ENCODE results near the gene DFFB. TPM values are rescaled to one million over a fixed set of nuclear protein-coding genes. Genes with fewer than 3 reads are reported as not detected.

DFFB gene
- total RNA-seq, 2 donors from 2014 or later, result 4.5 to 10.7 TPM

DNA sequence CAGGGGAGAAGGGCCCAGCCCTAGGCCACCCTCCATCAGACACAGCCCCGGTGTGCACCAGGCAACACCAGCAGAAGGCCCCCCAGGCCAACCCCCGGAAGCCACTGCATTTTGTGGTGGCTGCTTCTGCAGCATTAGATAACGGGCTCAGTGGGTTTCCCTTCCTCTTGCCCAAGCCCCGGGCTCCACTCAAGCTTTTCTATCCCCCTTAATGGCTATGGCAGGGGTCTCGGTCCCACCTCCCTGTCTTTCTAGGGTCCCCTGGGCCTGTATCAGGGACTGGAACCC lies 23.9 kb downstream of the DFFB start:
- intact Hi-C loops (cut with DNase I), result no loop called here
- no peaks in the 10 kb centered on the region for H3K4me1 ChIP-seq
- peaks cover 4% of the 10 kb centered on the region for H3K36me3 ChIP-seq
- no peak overlapping the region for H3K27ac ChIP-seq
- no peak overlapping the region for H3K9ac ChIP-seq (ENCODE audit: low read depth in 2 of 2, low read length in 2 of 2)
- H3K9me3 ChIP-seq, result no peaks in the 10 kb centered on the region
- no peak for TF ChIP-seq CTCF (IDR thresholded peaks at IDR 0.05)
- no peaks in the 10 kb centered on the region for H3K27me3 ChIP-seq
- DNase-seq, result no peak
- H3K4me3 ChIP-seq, result no peak overlapping the region

DNA sequence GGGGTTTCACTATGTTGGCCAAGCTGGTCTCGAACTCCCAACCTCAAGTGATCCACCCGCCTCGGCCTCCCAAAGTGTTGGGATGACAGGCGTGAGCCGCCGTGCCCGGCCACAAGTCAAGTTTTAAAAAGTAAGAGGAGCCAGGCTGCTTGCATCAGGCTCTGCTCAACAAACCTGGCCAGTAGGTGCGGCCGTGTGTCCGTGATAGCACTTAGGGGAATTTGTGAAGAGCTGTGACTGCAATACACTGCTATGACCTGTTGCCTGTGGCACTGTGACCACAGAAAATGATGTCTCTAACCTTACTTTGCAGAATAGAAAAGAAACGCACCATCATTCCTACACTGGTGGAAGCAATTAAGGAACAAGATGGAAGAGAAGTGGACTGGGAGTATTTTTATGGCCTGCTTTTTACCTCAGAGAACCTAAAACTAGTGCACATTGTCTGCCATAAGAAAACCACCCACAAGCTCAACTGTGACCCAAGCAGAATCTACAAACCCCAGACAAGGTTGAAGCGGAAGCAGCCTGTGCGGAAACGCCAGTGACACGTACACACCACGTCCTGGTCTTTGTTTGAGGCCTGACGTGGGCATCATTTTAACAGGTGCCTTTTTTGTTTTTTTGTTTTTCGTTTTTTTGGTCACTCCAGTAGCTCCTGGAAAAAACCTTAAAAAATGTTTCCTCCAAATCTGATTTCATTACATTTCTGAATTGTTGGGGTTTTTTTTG lies 26.1 kb downstream of the DFFB start:
- no peaks in the 10 kb centered on the region for H3K4me1 ChIP-seq
- H3K4me3 ChIP-seq, result no peak overlapping the region
- no peak for TF ChIP-seq CTCF (IDR thresholded peaks at IDR 0.05)
- H3K9ac ChIP-seq (ENCODE audit: low read depth in 2 of 2, low read length in 2 of 2), result no peak overlapping the region
- intact Hi-C loops (cut with DNase I), result no loop called here
- peaks cover 5% of the 10 kb centered on the region for H3K36me3 ChIP-seq
- H3K27me3 ChIP-seq, result no peaks in the 10 kb centered on the region
- no peak for DNase-seq
- H3K9me3 ChIP-seq, result no peaks in the 10 kb centered on the region
- no peak overlapping the region for H3K27ac ChIP-seq

GRCh38 chr1:3884966-3885365 lies 27.7 kb downstream of the DFFB start:
- intact Hi-C loops (cut with DNase I), result no loop called here
- Histone ChIP-seq H3K4me1 (no peaks in the 10 kb centered on the region), H3K9me3 (no peaks in the 10 kb centered on the region), H3K36me3 (peaks cover 5% of the 10 kb centered on the region), H3K27me3 (no peaks in the 10 kb centered on the region), H3K4me3 (no peak overlapping the region), H3K9ac (ENCODE audit: low read depth in 2 of 2, low read length in 2 of 2) (no peak overlapping the region), H3K27ac (no peak overlapping the region)
- no peak for TF ChIP-seq CTCF (IDR thresholded peaks at IDR 0.05)
- DNase-seq, result no peak

DNA sequence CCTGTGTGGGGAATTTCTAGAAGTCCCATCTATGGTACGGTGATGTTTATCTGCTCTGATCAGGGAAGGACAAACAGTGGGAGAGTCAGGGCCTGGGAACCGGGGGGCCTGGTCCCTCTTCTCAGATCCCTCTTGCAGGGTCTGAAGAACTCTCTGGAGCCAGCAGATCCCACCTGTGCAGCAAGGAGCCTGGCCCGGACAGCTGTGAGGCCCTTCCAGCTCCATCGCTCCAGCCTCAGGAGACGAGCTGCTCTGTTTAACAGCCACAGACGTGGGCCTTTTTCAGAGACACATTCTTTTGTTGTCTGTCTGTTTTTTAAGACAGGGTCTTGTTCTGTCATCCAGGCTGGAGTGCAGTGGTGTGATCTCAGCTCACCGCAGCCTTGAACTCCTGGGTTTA lies 28.3 kb downstream of the DFFB start:
- TF ChIP-seq CTCF (IDR thresholded peaks at IDR 0.05), result no peak
- Histone ChIP-seq H3K27me3 (no peaks in the 10 kb centered on the region), H3K4me3 (no peak overlapping the region), H3K9ac (ENCODE audit: low read depth in 2 of 2, low read length in 2 of 2) (no peak overlapping the region), H3K9me3 (no peaks in the 10 kb centered on the region), H3K4me1 (no peaks in the 10 kb centered on the region), H3K27ac (no peak overlapping the region), H3K36me3 (peaks cover 5% of the 10 kb centered on the region)
- DNase-seq, result no peak
- intact Hi-C loops (cut with DNase I), result no loop called here

GRCh38 chr1:3886106-3886670 lies 28.9 kb downstream of the DFFB start:
- no peak overlapping the region for H3K9ac ChIP-seq (ENCODE audit: low read depth in 2 of 2, low read length in 2 of 2)
- H3K9me3 ChIP-seq, result no peaks in the 10 kb centered on the region
- no peaks in the 10 kb centered on the region for H3K27me3 ChIP-seq
- no peak overlapping the region for H3K27ac ChIP-seq
- H3K36me3 ChIP-seq, result peaks cover 5% of the 10 kb centered on the region
- no peaks in the 10 kb centered on the region for H3K4me1 ChIP-seq
- no peak for TF ChIP-seq CTCF (IDR thresholded peaks at IDR 0.05)
- intact Hi-C loops (cut with DNase I), result no loop called here
- no peak overlapping the region for H3K4me3 ChIP-seq
- no peak for DNase-seq
